Posterior cingulate gyrus (tissue), 11 donors: Measurements from ENCODE around the gene NTMT1.
"Not testable (repeated sequence)": the region's sequence is repeated elsewhere in the genome, so short reads cannot be mapped to it uniquely, and the experiment has no call there.

ENCODE experiments used
- DNase-seq, 10 donors: peaks; one replicate each; pipeline versions ENCODE4 v3.0.0 to v3.0.0-alpha.2; 2020 to 2021; ENCODE audit warnings: mixed read lengths in 3 of 10
- intact Hi-C: fragments of 100-400 bp; cut with DNase I; formaldehyde crosslinking; loops from one replicate; pipeline ENCODE4 v1.15.1; 2023

The NTMT1 gene

GRCh38 chr9:129626079-129626624 lies at the start of gene NTMT1:
NTMT1 (plus strand) TSS chr9:129626163; CDS start chr9:129632704, 6,541 bp downstream.
- DNase-seq: peak; percentile 90 to 99 (median 94)
- intact Hi-C loops: no loop called here

- DNase-seq: no peak
- intact Hi-C loops: no loop called here
Observed at GRCh38 chr9:129576546-129577543, 49.1 kb upstream of the NTMT1 start.

GRCh38 chr9:129579294-129579693 lies 46.7 kb upstream of the NTMT1 start:
- intact Hi-C loops: no loop called here
- no peak for DNase-seq

- intact Hi-C loops: no loop called here
- no peak for DNase-seq
Observed at GRCh38 chr9:129580211-129580915, 45.6 kb upstream of the NTMT1 start.

- no peak for DNase-seq
- intact Hi-C loops: no loop called here
Observed at GRCh38 chr9:129581505-129582189, 44.3 kb upstream of the NTMT1 start.

- intact Hi-C loops: no loop called here
- no peak for DNase-seq
Observed at GRCh38 chr9:129582855-129583254, 43.1 kb upstream of the NTMT1 start.

- DNase-seq: no peak
- intact Hi-C loops: no loop called here
Observed at GRCh38 chr9:129583308-129584038, 42.5 kb upstream of the NTMT1 start.

GRCh38 chr9:129584136-129584535 lies 41.8 kb upstream of the NTMT1 start:
- intact Hi-C loops: no loop called here
- peak in 8 of 10 donors; percentile 41 to 94 (median 62) for DNase-seq

- no peak for DNase-seq
- intact Hi-C loops: no loop called here
Observed at GRCh38 chr9:129585352-129585751, 40.6 kb upstream of the NTMT1 start.

- DNase-seq: no peak
- intact Hi-C loops: no loop called here
Observed at GRCh38 chr9:129586245-129586644, 39.7 kb upstream of the NTMT1 start.

- no peak for DNase-seq
- intact Hi-C loops: no loop called here
Observed at GRCh38 chr9:129586685-129587084, 39.3 kb upstream of the NTMT1 start.

- intact Hi-C loops: no loop called here
- DNase-seq: no peak
Observed at GRCh38 chr9:129587487-129588262, 38.3 kb upstream of the NTMT1 start.

- no peak for DNase-seq
- intact Hi-C loops: no loop called here
Observed at GRCh38 chr9:129590466-129590865, 35.5 kb upstream of the NTMT1 start.

GRCh38 chr9:129591916-129592315 lies 34.0 kb upstream of the NTMT1 start:
- intact Hi-C loops: no loop called here
- DNase-seq: no peak

GRCh38 chr9:129592790-129593189 lies 33.2 kb upstream of the NTMT1 start:
- intact Hi-C loops, DNase-seq: not testable (repeated sequence)

GRCh38 chr9:129594632-129595031 lies 31.3 kb upstream of the NTMT1 start:
- no peak for DNase-seq
- intact Hi-C loops: no loop called here

GRCh38 chr9:129595311-129595741 lies 30.6 kb upstream of the NTMT1 start:
- no peak for DNase-seq
- intact Hi-C loops: no loop called here

GRCh38 chr9:129595903-129596540 lies 29.9 kb upstream of the NTMT1 start:
- intact Hi-C loops: no loop called here
- no peak for DNase-seq
